ENCODE measurements around the gene PADI1. TPM values are rescaled to one million over a fixed set of nuclear protein-coding genes. Genes with fewer than 3 reads are reported as not detected.

PADI1 gene
- total and polyA plus RNA-seq, 3 donors from 2014 or later: 0.31 to 1.6 TPM; not detected in 1

DNA sequence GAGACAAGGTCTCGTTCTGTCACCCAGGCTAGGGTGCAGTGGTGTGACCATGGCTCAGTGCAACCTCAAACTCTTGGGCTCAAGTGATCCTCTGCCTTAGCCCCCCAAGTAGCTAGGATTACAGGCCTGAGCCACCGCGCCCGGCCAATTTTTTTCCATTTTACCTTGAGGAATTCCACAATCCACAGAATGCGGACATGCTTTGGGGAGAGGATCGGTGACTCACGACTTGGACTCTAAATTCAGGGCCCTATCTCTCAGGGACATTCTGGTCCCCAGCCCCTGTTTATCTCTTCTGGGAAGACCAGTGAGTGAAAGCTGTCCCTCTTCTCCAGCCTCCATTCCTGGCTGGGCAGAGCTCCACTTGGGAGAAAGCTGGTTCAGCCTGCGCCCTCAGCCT is 5.2 kb downstream of the PADI1 start:
- Histone ChIP-seq H3K27me3 (no peaks in the 10 kb centered on the region), H3K27ac (no peak overlapping the region), H3K4me3 (no peak overlapping the region), H3K4me1 (no peaks in the 10 kb centered on the region), H3K9me3 (no peaks in the 10 kb centered on the region), H3K36me3 (ENCODE audit: low read depth, missing control alignments) (no peaks in the 10 kb centered on the region)
- intact Hi-C loops (cut with DNase I; ENCODE audit: low total_unique reads): no loop called here
- no peak for DNase-seq
- TF ChIP-seq, protein P1, sequence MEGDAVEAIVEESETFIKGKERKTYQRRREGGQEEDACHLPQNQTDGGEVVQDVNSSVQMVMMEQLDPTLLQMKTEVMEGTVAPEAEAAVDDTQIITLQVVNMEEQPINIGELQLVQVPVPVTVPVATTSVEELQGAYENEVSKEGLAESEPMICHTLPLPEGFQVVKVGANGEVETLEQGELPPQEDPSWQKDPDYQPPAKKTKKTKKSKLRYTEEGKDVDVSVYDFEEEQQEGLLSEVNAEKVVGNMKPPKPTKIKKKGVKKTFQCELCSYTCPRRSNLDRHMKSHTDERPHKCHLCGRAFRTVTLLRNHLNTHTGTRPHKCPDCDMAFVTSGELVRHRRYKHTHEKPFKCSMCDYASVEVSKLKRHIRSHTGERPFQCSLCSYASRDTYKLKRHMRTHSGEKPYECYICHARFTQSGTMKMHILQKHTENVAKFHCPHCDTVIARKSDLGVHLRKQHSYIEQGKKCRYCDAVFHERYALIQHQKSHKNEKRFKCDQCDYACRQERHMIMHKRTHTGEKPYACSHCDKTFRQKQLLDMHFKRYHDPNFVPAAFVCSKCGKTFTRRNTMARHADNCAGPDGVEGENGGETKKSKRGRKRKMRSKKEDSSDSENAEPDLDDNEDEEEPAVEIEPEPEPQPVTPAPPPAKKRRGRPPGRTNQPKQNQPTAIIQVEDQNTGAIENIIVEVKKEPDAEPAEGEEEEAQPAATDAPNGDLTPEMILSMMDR (IDR thresholded peaks at IDR 0.05): no peak
- no peak for TF ChIP-seq POLR2A (IDR thresholded peaks at IDR 0.05)
- 95 to 96% methylated on average over 8 of the region's 8 CpGs for WGBS, 2 donors

DNA sequence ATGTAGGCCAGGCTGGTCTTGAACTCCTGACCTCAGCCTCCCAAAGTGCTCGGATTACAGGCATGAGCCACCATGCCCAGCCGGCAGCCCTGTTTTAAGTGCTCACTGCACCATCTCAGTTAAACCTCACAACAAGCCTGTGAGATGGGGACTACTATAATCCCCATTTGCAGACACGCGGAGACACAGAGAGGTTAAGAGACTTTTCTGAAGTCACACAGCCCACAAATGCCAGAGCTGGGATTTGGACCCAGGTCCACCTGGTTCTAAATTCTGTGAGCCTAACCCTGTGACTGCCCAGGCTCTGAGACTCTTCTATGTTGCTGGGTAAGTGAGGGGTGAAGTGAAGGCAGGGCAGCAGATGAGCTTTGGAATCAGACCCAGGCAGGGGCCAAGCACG is 6.4 kb downstream of the PADI1 start:
- H3K4me1 ChIP-seq: no peaks in the 10 kb centered on the region
- H3K9me3 ChIP-seq: no peaks in the 10 kb centered on the region
- no peaks in the 10 kb centered on the region for H3K27me3 ChIP-seq
- no peak overlapping the region for H3K27ac ChIP-seq
- 91 to 95% methylated on average over 5 of the region's 5 CpGs for WGBS, 2 donors
- no peak overlapping the region for H3K4me3 ChIP-seq
- H3K36me3 ChIP-seq (ENCODE audit: low read depth, missing control alignments): no peaks in the 10 kb centered on the region
- no peak for DNase-seq
- intact Hi-C loops (cut with DNase I; ENCODE audit: low total_unique reads): no loop called here
- no peak for TF ChIP-seq POLR2A (IDR thresholded peaks at IDR 0.05)
- TF ChIP-seq, protein P1 (IDR thresholded peaks at IDR 0.05): no peak

DNA sequence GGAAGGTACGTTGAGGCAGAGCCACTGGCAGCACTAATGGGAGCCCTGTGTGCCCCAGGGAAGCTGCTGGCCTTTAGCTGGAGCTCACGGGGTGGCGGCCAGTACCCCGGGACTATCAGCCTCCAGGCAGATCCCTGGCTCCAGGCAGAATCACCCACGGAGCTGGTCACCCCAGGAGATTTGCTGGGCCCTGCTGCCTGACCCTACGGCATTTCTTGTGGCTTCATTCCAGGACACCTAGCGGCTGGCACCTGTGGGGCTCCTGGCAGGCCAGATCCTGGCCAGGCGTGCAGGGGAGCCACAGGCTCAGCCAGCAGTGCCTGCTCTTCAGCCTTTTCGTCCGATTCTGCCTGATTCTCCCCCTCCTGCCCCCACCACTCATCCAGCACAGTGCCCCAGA is 7.1 kb downstream of the PADI1 start:
- Histone ChIP-seq H3K36me3 (ENCODE audit: low read depth, missing control alignments) (no peaks in the 10 kb centered on the region), H3K27ac (no peak overlapping the region), H3K4me3 (no peak overlapping the region), H3K9me3 (no peaks in the 10 kb centered on the region), H3K27me3 (no peaks in the 10 kb centered on the region), H3K4me1 (no peaks in the 10 kb centered on the region)
- no peak for DNase-seq
- TF ChIP-seq, protein P1 (IDR thresholded peaks at IDR 0.05): no peak
- no peak for TF ChIP-seq POLR2A (IDR thresholded peaks at IDR 0.05)
- WGBS, 2 donors: 71 to 82% methylated on average over 7 to 10 of the region's 10 CpGs
- intact Hi-C loops (cut with DNase I; ENCODE audit: low total_unique reads): no loop called here

DNA sequence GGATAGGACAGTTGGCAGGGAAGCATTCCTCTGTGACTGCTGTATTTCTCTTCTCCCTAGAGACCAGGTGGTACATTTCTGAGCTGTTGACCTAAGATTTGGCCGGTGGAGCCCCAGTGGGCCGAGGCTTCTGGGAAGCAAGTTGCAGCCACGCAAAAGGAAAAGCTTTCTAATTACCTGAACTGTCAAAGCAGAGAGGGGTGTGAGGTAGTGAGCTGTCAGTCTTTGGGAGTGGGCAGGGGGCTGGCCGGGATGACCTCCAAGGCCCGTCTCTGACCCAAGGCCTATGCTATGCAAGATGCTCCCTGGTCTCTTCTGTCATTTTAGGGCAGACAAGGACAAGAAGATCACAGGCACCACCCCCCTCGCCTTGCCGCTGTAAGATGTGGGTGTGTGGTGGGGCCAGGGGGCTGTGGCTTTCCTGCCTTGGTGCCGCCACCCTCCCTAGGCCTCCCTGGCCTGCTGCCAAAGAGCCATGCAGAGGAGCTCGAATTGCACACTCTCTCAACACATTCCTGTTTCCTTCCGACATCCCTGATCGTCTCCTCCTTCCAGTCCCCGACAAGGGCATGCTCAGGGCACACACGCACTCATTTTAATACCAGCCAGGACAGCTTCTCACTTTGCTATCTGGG is 7.7 kb downstream of the PADI1 start:
- intact Hi-C loops (cut with DNase I; ENCODE audit: low total_unique reads): no loop called here
- TF ChIP-seq POLR2A (IDR thresholded peaks at IDR 0.05): no peak
- TF ChIP-seq, protein P1 (IDR thresholded peaks at IDR 0.05): no peak
- Histone ChIP-seq H3K27ac (no peak overlapping the region), H3K9me3 (no peaks in the 10 kb centered on the region), H3K4me3 (no peak overlapping the region), H3K4me1 (no peaks in the 10 kb centered on the region), H3K36me3 (ENCODE audit: low read depth, missing control alignments) (no peaks in the 10 kb centered on the region), H3K27me3 (no peaks in the 10 kb centered on the region)
- no peak for DNase-seq
- WGBS, 2 donors: 36 to 47% methylated on average over 13 of the region's 13 CpGs

DNA sequence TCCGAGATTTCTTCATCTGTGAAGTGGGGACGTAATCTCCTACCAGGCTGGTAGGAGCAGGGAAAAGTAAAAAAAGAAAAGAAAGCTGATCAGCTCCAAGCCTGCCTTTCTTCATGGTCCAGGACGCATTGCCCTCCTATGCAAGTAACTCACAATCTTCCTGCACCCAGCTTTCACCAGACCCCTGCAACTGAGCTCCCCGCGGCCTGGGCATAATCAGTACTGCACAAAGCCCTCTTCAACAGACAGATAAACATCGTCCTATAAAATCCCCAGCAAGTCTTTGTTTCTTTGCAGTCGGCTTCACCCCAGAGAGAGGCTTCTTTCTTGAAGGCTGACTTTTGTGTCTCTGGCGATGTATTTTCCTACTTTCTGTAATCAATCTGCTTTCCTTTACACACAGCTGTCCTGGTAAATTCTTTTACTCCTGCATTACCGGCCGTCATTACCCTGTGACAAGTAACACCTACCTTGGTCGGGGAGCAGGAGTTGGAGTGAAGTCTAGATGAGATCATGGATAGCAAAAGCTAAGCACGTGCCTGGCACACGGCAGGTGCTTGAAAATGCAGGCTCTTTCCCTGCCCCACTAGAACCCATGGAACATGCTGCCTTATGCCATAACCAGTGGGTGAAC is 8.3 kb downstream of the PADI1 start:
- 59 to 66% methylated on average over 13 of the region's 13 CpGs for WGBS, 2 donors
- intact Hi-C loops (cut with DNase I; ENCODE audit: low total_unique reads): no loop called here
- Histone ChIP-seq H3K4me3 (no peak overlapping the region), H3K27ac (no peak overlapping the region), H3K27me3 (no peaks in the 10 kb centered on the region), H3K36me3 (ENCODE audit: low read depth, missing control alignments) (no peaks in the 10 kb centered on the region), H3K4me1 (no peaks in the 10 kb centered on the region), H3K9me3 (no peaks in the 10 kb centered on the region)
- TF ChIP-seq, protein P1 (IDR thresholded peaks at IDR 0.05): no peak
- TF ChIP-seq POLR2A (IDR thresholded peaks at IDR 0.05): no peak
- DNase-seq: no peak

All from testis (tissue), 3 donors.